Effector CD4-positive, alpha-beta T cell (primary cell): ENCODE results near the gene CCS.
"Not testable (repeated sequence)": the region's sequence is repeated elsewhere in the genome, so short reads cannot be mapped to it uniquely, and the experiment has no call there.

ENCODE experiments used
- DNase-seq: peaks from one replicate; pipeline ENCODE4 v3.0.0-alpha.2; 2020
- total RNA-seq: gene quantifications from one replicate; lab custom pipeline; 2026; lab: John Stamatoyannopoulos, UW

Gene CCS, protein sequence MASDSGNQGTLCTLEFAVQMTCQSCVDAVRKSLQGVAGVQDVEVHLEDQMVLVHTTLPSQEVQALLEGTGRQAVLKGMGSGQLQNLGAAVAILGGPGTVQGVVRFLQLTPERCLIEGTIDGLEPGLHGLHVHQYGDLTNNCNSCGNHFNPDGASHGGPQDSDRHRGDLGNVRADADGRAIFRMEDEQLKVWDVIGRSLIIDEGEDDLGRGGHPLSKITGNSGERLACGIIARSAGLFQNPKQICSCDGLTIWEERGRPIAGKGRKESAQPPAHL
- total RNA-seq, result 24.0 reads per million, percentile 51 among the genes with 10 or more reads in this experiment

- DNase-seq, result peak; percentile 99
These were observed at the start of gene CCS, which contains the start of gene CCDC87 for GRCh38 chr11:66592457-66593302. Gene CCS (plus strand): TSS chr11:66593185. CDS start chr11:66593262, 77 bp downstream. Gene CCDC87 (minus strand): TSS chr11:66593063. CDS start chr11:66593015, 48 bp downstream.

GRCh38 chr11:66543263-66544107, 49.5 kb upstream of the CCS start:
- peak; percentile 48 for DNase-seq

DNA sequence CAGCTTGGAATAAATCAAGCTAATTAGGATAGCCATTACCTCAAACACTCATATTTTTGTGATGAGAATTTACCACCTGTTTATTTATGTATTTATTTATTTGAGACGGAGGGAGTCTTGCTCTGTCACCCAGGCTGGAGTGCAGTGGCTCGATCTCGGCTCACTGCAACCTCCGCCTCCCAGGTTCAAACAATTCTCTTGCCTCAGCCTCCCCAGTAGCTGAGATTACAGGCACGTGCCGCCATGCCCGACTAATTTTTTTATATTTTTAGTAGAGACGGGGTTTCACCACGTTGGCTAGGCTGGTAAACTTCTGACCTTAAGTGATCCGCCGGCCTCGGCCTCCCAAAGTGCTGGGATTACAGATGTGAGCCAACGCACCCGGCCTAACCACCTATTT, 48.0 kb upstream of the CCS start:
- DNase-seq, result not testable (repeated sequence)

GRCh38 chr11:66545701-66546367, 47.2 kb upstream of the CCS start, which contains the start of gene ZDHHC24:
Gene ZDHHC24 (minus strand): TSS chr11:66546048. CDS start chr11:66546003, 45 bp downstream.
- DNase-seq, result peak; percentile 78

DNA sequence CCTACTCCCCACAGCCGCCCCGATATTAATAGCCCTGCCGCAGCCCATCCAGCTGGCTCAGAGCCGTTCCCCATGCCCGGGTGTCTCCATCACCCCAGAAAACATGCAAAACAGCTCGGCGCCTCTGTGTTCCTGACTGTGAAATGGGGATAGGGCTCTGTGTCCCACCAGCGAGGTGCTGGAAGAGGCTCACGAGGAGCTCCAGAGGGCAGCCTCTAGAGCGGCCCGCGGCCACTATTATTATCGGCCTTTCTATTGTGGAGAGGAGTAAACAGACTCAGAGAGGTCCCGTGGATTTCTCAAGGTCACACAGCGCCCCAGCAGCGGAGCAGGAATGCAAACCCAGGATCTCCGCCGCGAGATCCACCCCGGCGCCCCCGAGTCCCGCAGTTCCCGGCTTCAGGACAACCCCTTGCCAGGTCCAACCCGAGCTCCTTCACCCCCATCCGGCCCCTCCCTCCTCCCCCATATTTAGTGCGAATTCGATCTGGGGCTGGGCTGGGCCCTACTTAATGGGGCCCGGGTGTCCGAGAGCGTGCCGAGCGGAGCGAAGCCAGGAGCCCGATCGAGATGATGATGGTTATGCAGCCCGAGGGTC, 46.5 kb upstream of the CCS start, which contains the start of gene ACTN3:
ACTN3 (plus strand) TSS at position 536 of the 598 bp plus-strand sequence; CDS start at position 571, 35 bp downstream.
- DNase-seq, result no peak

DNA sequence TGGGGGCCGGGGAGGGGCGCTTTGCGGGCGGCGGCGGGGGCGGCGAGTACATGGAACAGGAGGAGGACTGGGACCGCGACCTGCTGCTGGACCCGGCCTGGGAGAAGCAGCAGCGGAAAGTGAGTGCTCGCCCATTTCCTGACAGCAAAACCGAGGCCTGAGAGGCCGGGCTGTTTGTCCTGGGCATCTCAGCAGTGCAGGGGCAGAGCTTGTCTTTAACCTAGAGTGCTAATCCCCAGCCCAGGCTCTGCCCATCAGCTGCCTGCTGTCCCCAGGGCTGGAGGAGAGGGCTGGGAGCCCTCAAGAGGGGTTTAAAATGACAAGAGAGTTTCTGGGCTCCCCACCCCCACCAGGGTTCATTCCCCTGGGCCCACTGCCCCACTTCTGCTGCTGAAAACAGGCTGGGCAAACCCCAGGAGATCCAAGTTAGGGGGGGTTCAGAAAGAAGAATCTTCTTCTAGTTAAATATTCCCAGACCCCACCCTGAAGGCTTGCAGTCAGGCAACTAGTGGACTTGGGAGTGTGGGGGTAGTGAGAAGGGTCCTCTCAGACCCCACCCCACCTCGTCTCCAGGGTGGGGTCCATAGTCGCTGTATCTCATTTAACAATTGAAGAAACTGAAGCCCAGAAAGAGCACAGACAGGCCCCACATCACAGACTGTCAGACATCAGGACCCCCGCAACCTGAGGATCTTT, 45.9 kb upstream of the CCS start:
- no peak for DNase-seq

- DNase-seq, result no peak
These were observed 45.3 kb upstream of the CCS start for GRCh38 chr11:66547662-66548009.

- DNase-seq, result no peak
These were observed 44.9 kb upstream of the CCS start for GRCh38 chr11:66548041-66548440.

- DNase-seq, result no peak
These were observed 44.0 kb upstream of the CCS start for GRCh38 chr11:66548774-66549630.

DNA sequence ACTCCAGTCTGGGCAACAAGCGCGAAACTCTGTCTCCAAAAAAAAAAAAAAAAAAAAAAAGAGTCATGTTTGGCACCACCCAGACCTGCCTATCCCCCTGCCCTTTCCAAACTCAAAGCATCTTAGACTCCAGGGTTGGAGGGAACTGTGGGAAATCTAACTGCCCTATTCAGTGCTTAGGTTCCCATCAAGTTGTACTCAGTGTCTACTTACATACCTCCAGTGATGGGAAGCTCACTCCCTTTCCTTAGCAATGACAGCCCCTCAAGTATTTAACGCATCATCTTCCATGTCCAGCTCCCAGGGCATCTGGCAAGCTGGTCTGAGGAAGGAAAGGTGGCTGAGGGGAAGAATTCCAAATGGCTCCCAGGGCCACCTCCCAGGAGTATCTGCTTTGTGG, 43.3 kb upstream of the CCS start:
- DNase-seq, result no peak

- DNase-seq, result no peak
These were observed 42.1 kb upstream of the CCS start for GRCh38 chr11:66550887-66551286.

GRCh38 chr11:66554602-66555001, 38.4 kb upstream of the CCS start:
- no peak for DNase-seq

DNA sequence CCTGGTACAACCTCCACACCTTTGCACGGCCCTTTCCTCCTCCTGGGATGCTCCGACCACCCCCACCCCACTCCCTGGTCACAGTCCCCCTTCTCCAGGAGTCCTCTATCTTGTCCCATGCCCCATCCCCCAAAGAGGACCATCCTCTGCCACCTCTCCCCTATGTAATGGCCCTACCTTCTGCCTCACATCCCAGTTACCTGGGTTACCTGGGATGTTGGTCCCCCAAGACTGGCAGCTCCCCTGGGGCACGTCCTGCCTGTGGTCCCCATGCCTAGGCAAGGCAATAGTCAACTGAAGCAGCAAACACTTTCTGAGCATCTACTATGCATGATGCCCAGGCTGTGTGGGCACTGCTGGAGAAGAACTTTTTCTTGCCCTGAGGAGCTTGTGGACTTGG, 37.6 kb upstream of the CCS start:
- no peak for DNase-seq

DNA sequence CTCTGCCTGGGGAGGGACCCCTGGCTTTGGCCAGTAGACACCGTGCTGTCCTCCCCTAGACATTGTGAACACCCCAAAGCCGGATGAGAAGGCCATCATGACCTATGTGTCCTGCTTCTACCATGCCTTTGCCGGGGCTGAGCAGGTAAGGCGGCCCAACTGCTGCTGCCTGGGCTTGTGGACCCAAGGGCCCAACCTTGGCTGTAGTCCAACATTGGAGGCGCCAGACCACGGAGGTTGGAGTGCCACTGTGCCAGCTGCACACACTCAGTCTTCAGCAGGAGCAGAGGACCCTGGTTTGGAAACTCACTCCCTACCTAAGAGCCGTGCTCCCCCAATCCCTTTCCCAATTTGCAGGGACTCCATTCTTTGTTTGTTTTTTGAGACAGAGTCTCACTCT, 36.9 kb upstream of the CCS start:
- no peak for DNase-seq

GRCh38 chr11:66557733-66558326, 35.2 kb upstream of the CCS start:
- no peak for DNase-seq

DNA sequence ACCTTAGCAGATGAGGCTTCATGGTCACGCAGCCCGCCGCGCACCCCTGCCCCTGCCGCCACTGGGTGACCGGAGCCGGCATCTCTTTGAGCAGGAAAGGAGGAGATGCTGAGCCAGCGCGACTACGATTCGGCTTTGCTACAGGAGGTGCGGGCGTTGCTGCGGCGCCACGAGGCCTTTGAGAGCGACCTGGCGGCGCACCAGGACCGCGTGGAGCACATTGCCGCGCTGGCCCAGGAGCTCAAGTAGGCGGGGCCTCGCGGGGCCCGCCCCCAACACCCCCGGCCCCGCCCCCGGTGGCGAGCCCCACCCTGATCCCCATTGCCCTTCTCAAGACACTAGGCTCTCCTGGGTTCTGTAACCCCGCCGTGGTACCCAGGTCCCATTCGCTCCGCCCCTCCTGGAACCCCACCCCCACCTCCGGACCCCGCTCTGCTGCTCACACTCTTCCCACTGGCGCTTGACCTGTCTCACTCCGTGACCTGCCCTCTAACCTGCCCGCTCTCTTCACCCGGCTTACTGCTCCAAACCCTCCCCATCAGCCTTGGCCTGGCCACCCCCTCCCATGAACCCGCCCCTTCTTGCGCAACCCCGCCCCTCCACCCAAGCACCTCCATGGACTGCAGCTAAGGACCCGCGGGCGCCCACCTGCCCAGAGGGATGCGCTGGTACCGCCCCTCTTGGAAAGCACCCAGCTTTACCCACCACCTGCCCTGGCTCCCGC, 33.7 kb upstream of the CCS start:
- DNase-seq, result no peak

GRCh38 chr11:66559866-66560676, 32.9 kb upstream of the CCS start:
- DNase-seq, result no peak
